Smooth muscle cell (in vitro differentiated cells): ENCODE measurements around the gene DTNB. TPM values are rescaled to one million over a fixed set of nuclear protein-coding genes. Genes with fewer than 3 reads are reported as not detected.
"Not testable (repeated sequence)": the region's sequence is repeated elsewhere in the genome, so short reads cannot be mapped to it uniquely, and the experiment has no call there.

Source experiments
- DNase-seq: peaks from one replicate; lab custom pipeline; 2025; ENCODE audit not compliant: unreplicated experiment; lab: John Stamatoyannopoulos, UW
- H2AFZ ChIP-seq: fragments of 200-600 bp; sonication (generic); 2 replicates; pipeline ENCODE4 v1.6.0; 2016; ENCODE audit warnings: antibody characterized with exemption, low read depth, mild to moderate bottlenecking
- H3F3A ChIP-seq: fragments of 200-600 bp; sonication (generic); 2 replicates; pipeline ENCODE4 v1.6.0; 2017; ENCODE audit warnings: antibody characterized with exemption, low read depth
- H3K27ac ChIP-seq: fragments of 200-600 bp; sonication (generic); 2 replicates; pipeline ENCODE4 v1.5.1; 2016; ENCODE audit warnings: low read depth, mild to moderate bottlenecking
- H3K27me3 ChIP-seq: fragments of 200-600 bp; sonication (generic); 2 replicates; pipeline ENCODE4 v1.6.1; 2016; ENCODE audit warnings: low read depth, mild to moderate bottlenecking
- H3K36me3 ChIP-seq: fragments of 200-600 bp; sonication (generic); 2 replicates; pipeline ENCODE4 v1.5.1; 2016; ENCODE audit warnings: low read depth
- H3K4me1 ChIP-seq: fragments of 200-600 bp; sonication (generic); 2 replicates; pipeline ENCODE4 v1.5.1; 2016; ENCODE audit warnings: low read depth
- H3K4me2 ChIP-seq: fragments of 200-600 bp; sonication (generic); 2 replicates; pipeline ENCODE4 v1.6.0; 2016; ENCODE audit warnings: mild to moderate bottlenecking
- H3K4me3 ChIP-seq: fragments of 200-600 bp; sonication (generic); 2 replicates; pipeline ENCODE4 v1.5.1; 2016; ENCODE audit warnings: mild to moderate bottlenecking
- H3K79me2 ChIP-seq: fragments of 200-600 bp; sonication (generic); 2 replicates; pipeline ENCODE4 v1.6.0; 2016; ENCODE audit warnings: low read depth, mild to moderate bottlenecking
- H3K9ac ChIP-seq: fragments of 200-600 bp; sonication (generic); 2 replicates; pipeline ENCODE4 v1.6.0; 2016; ENCODE audit warnings: low read depth
- H3K9me3 ChIP-seq: fragments of 200-600 bp; sonication (generic); replicated peaks from 2 replicates; pipeline ENCODE4 v1.5.1; 2016; ENCODE audit warnings: low read depth
- H4K20me1 ChIP-seq: fragments of 200-600 bp; sonication (generic); 2 replicates; pipeline ENCODE4 v1.6.0; 2016; ENCODE audit warnings: low read depth
- CTCF ChIP-seq: fragments of 200-600 bp; sonication (generic); IDR thresholded peaks from 2 replicates; pipeline ENCODE4 v1.5.1; 2017; ENCODE audit warnings: borderline replicate concordance, mild to moderate bottlenecking, antibody characterized with exemption; ENCODE audit not compliant: insufficient read depth, poor library complexity, severe bottlenecking
- WGBS: methylation state at CpG from one replicate; pipeline ENCODE4 v1.1.7; 2016; ENCODE audit warnings: low lambda C conversion rate; 5-methylcytosine and 5-hydroxymethylcytosine counted together
- polyA plus RNA-seq: library from polyadenylated mRNA; unstranded; fragments of >200 nt; fragmentation: Nextera tagmentation; extraction: Ambion mirVana; gene quantifications from 2 replicates; pipeline ENCODE4 v1.2.1, GENCODE V29; 2016
- total RNA-seq: library from RNA; depleted of rRNA; stranded (reverse); fragments of >200 nt; gene quantifications from 2 replicates; pipeline ENCODE4 v1.2.3, GENCODE V29; 2014

Gene DTNB
- total and polyA plus RNA-seq, 2 experiments from 2014 or later: 4.9 to 5.4 TPM

- H3K79me2 ChIP-seq: no peaks in the 10 kb centered on the region
- H3K27ac ChIP-seq: no peak overlapping the region
- H3K4me2 ChIP-seq: no peak overlapping the region
These were observed 129.4 kb downstream of the DTNB start for GRCh38 chr2:25543939-25544338.

GRCh38 chr2:25541378-25541777 is 132.0 kb downstream of the DTNB start:
- H3K27ac ChIP-seq: no peak overlapping the region
- H3K4me1 ChIP-seq: no peaks in the 10 kb centered on the region
- H3K9ac ChIP-seq: no peak overlapping the region
- no peaks in the 10 kb centered on the region for H4K20me1 ChIP-seq
- H3K4me3 ChIP-seq: no peak overlapping the region
- no peak overlapping the region for H3K4me2 ChIP-seq
- WGBS: over 99% methylated on average over 10 of the region's 10 CpGs
- no peaks in the 10 kb centered on the region for H3K79me2 ChIP-seq
- DNase-seq: no peak
- H3K9me3 ChIP-seq: no peaks in the 10 kb centered on the region
- H3K36me3 ChIP-seq: no peaks in the 10 kb centered on the region
- no peaks in the 10 kb centered on the region for H3F3A ChIP-seq
- H2AFZ ChIP-seq: no peak overlapping the region
- no peak for TF ChIP-seq CTCF
- no peaks in the 10 kb centered on the region for H3K27me3 ChIP-seq

More at GRCh38 chr2:25543939-25544338, 129.4 kb downstream of the DTNB start:
- H4K20me1 ChIP-seq: no peaks in the 10 kb centered on the region
- no peaks in the 10 kb centered on the region for H3K36me3 ChIP-seq
- no peaks in the 10 kb centered on the region for H3K4me1 ChIP-seq
- no peaks in the 10 kb centered on the region for H3K9me3 ChIP-seq
- 85% methylated on average over 10 of the region's 10 CpGs for WGBS
- no peak overlapping the region for H2AFZ ChIP-seq
- no peak for DNase-seq
- no peaks in the 10 kb centered on the region for H3F3A ChIP-seq
- no peak for TF ChIP-seq CTCF
- H3K27me3 ChIP-seq: no peaks in the 10 kb centered on the region
- H3K4me3 ChIP-seq: no peak overlapping the region
- H3K9ac ChIP-seq: no peak overlapping the region

DNA sequence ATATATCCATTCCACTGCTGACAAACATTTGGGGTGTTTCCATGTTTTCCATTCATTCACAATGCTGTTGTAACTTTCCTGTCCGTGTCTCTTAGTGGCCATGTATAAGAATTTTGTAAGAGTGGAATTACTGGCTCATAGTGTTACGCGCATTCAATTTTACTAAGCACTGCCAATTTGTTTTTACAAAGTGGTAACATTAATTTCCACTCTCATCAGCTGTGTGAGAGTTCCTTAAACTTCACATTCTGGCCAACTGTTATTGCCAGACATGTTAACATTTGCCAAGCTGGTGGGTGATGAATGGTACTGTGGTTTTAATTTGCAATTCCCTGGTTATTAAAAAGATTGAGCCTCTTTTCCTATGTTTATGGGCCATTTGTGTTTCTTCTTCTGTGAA is 134.2 kb downstream of the DTNB start:
- 73% methylated on average over 3 of the region's 3 CpGs for WGBS
- Histone ChIP-seq H2AFZ (no peak overlapping the region), H3K4me1 (no peaks in the 10 kb centered on the region), H3K27ac (no peak overlapping the region), H3K9ac (no peak overlapping the region), H3K9me3 (no peaks in the 10 kb centered on the region), H3K27me3 (no peaks in the 10 kb centered on the region), H3K79me2 (no peaks in the 10 kb centered on the region), H3K4me2 (no peak overlapping the region), H4K20me1 (no peaks in the 10 kb centered on the region), H3K36me3 (no peaks in the 10 kb centered on the region), H3K4me3 (no peak overlapping the region), H3F3A (no peaks in the 10 kb centered on the region)
- DNase-seq: no peak
- no peak for TF ChIP-seq CTCF

GRCh38 chr2:25537526-25537925 is 135.9 kb downstream of the DTNB start:
- no peaks in the 10 kb centered on the region for H3K36me3 ChIP-seq
- H3K9ac ChIP-seq: no peak overlapping the region
- H4K20me1 ChIP-seq: no peaks in the 10 kb centered on the region
- no peak for DNase-seq
- H3K27ac ChIP-seq: no peak overlapping the region
- H3K4me2 ChIP-seq: no peak overlapping the region
- no peaks in the 10 kb centered on the region for H3F3A ChIP-seq
- H3K27me3 ChIP-seq: no peaks in the 10 kb centered on the region
- H3K9me3 ChIP-seq: no peaks in the 10 kb centered on the region
- H3K4me3 ChIP-seq: no peak overlapping the region
- H2AFZ ChIP-seq: no peak overlapping the region
- H3K79me2 ChIP-seq: no peaks in the 10 kb centered on the region
- no peak for TF ChIP-seq CTCF
- H3K4me1 ChIP-seq: no peaks in the 10 kb centered on the region
- 92% methylated on average over 2 of the region's 2 CpGs for WGBS

GRCh38 chr2:25535411-25536289 is 137.7 kb downstream of the DTNB start:
- H3K79me2 ChIP-seq, H3K9ac ChIP-seq, H3K4me3 ChIP-seq, H3K4me1 ChIP-seq, H3F3A ChIP-seq, H3K27ac ChIP-seq, H3K36me3 ChIP-seq, H3K4me2 ChIP-seq, DNase-seq, H3K9me3 ChIP-seq, H3K27me3 ChIP-seq, H2AFZ ChIP-seq, H4K20me1 ChIP-seq: not testable (repeated sequence)
- WGBS: 98% methylated on average over 52 of the region's 52 CpGs
